Activated naive CD4-positive, alpha-beta T cell treated with anti-CD3 and anti-CD28 coated beads, Interleukin-2, amount 10 ng/mL, durations not matched to agents 7 days and 5 days (primary cell): Measurements from ENCODE around the gene KDM6A.
"Not testable (repeated sequence)": the region's sequence is repeated elsewhere in the genome, so short reads cannot be mapped to it uniquely, and the experiment has no call there.

Source experiments
- CTCF ChIA-PET: fragments of 350-600 bp; sonication (Branson Sonifier 250); formaldehyde crosslinking; loops from one replicate; lab custom pipeline; 2021; ENCODE audit warnings: antibody characterized with exemption; lab: Charles Lee
- DNase-seq: peaks from one replicate; pipeline ENCODE4 v3.0.0-alpha.2; 2020
- H3K27ac Mint-ChIP-seq: one replicate; pipeline ENCODE4 v1.8.0; 2021; ENCODE audit warnings: mild to moderate bottlenecking, moderate library complexity, mixed read lengths
- H3K27me3 Mint-ChIP-seq: one replicate; pipeline ENCODE4 v1.8.0; 2021; ENCODE audit warnings: mild to moderate bottlenecking, mixed read lengths
- H3K36me3 Mint-ChIP-seq: one replicate; pipeline ENCODE4 v1.8.0; 2021; ENCODE audit warnings: mixed read lengths
- H3K4me1 Mint-ChIP-seq: one replicate; pipeline ENCODE4 v1.8.0; 2021; ENCODE audit warnings: mixed read lengths
- H3K4me3 Mint-ChIP-seq: one replicate; pipeline ENCODE4 v1.8.0; 2021; ENCODE audit warnings: mild to moderate bottlenecking, moderate library complexity, mixed read lengths
- H3K9me3 Mint-ChIP-seq: one replicate; pipeline ENCODE4 v1.8.0; 2021; ENCODE audit warnings: mixed read lengths

The KDM6A gene

DNA sequence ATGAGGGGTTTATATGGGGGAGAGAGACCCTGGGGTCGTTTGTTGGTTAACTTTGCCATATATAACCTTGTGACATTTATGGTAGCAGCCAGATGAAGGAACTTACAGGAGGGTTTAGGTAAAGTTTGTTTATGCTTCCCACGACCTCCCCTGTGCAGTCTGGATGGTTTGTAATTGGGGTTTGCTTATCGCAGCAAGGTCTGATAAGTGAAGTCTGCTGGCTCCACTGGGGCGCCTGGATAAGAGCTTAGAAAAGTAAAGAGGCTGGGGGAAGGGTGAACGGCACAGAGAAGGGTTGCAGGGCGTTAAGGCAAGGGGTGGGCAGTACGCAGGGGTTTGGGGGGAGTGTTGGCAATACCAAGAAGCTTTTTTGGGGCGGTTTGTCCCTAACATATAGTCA lies 98.7 kb downstream of the KDM6A start:
- peaks cover 15% of the 10 kb centered on the region for H3K9me3 Mint-ChIP-seq
- H3K27ac Mint-ChIP-seq = no peak overlapping the region
- H3K36me3 Mint-ChIP-seq = peaks cover 35% of the 10 kb centered on the region
- CTCF ChIA-PET = no interaction called here
- no peak for DNase-seq
- no peaks in the 10 kb centered on the region for H3K27me3 Mint-ChIP-seq
- peaks cover 17% of the 10 kb centered on the region for H3K4me1 Mint-ChIP-seq
- H3K4me3 Mint-ChIP-seq = no peak overlapping the region

DNA sequence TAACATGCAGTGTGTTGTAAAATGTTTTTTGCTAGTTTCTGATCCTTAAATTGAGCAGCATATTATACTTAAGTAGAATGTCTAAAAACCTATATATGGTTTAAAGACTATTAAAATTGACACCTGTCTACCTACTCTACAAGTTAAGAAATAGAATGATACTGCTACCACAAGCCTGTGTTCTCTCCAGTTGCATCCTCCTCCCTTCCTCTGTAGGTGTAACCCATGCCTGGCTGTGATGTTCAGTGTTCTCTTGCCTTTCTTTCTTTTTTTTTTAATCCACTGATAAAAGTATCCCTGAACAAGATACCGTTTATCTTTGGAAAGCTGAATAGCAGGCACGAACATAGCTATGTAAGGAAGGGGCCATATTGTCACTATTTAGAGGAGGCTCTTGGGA lies 99.1 kb downstream of the KDM6A start:
- CTCF ChIA-PET = no interaction called here
- DNase-seq = no peak
- Mint-ChIP-seq H3K9me3 (peaks cover 15% of the 10 kb centered on the region), H3K4me1 (peaks cover 15% of the 10 kb centered on the region), H3K27me3 (no peaks in the 10 kb centered on the region), H3K36me3 (peaks cover 36% of the 10 kb centered on the region), H3K4me3 (no peak overlapping the region), H3K27ac (no peak overlapping the region)

DNA sequence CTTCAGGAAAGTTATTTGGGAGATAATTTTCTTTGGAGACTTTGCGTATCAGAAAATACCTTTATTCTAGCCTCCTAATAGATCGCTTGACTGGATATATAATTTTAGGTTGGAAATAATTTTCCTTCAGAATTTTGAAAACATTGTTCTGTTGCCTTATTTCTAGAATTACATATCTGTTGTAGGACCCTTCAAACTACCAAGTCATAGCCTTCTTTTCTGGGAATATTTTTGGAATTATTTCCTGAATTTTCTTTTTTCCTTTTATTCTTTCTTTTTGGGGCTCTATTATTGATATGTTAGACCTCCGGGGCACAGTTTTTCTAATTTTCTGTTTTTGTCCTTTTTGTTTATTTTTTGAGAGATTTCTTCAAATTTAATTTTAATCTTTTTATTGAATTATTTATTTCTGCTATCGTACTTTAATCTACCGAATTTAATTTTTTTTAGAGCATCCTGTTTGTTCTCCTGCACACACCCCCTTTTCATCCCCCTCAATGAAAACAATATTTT lies 100.5 kb downstream of the KDM6A start:
- H3K4me1 Mint-ChIP-seq = peaks cover 8% of the 10 kb centered on the region
- DNase-seq = no peak
- no peak overlapping the region for H3K4me3 Mint-ChIP-seq
- H3K27me3 Mint-ChIP-seq = no peaks in the 10 kb centered on the region
- H3K27ac Mint-ChIP-seq = no peak overlapping the region
- peaks cover 36% of the 10 kb centered on the region for H3K36me3 Mint-ChIP-seq
- H3K9me3 Mint-ChIP-seq = peaks cover 15% of the 10 kb centered on the region
- CTCF ChIA-PET = no interaction called here

DNA sequence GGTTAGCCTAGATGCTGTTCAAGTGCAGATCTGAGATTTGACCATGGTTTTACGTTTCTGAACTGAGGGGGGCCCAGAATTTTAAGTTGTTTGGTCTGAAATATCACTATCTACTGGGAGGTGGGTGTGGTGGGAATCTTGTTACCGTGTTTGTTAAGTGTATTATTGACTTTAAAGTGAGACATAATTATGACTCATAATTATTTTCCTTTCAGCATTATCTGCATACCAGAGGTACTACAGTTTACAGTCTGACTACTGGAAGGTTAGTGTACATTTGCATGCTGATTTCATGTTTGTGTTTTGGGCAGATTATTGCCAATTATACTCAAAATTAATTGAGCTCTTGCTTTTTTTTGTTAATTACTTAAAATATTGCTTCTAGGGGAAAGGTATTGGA lies 101.5 kb downstream of the KDM6A start:
- Mint-ChIP-seq H3K4me1 (peaks cover 10% of the 10 kb centered on the region), H3K36me3 (peaks cover 42% of the 10 kb centered on the region), H3K27me3 (no peaks in the 10 kb centered on the region), H3K4me3 (no peak overlapping the region), H3K27ac (no peak overlapping the region), H3K9me3 (peaks cover 15% of the 10 kb centered on the region)
- CTCF ChIA-PET = no interaction called here
- no peak for DNase-seq

DNA sequence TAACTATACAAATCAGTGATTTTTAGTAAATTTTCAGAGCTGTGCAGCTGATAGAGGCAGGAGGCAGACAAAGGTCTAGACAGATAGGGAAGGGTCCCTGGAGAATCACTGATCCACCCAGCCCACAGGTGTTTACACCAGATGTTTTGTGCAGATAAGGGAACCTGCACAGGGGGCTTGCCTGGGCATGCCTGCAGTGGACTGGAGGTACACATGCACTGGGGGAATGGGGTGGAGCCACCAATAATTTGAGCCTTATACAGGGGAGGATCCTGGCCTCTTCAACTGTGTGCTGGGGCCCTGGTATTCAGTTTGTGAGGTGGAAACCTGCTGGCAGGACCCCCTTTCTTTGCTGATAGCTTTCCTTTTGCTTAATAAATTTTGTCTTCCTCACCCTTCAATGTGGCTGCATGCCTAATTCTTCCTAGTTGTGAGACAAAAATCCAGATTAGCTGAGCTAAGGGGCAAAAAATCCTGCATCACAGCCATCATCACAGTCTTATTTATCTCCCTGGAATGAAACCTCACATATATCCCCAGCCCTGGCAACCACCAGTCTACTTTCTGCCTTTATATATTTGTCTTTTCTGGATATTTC lies 102.8 kb downstream of the KDM6A start:
- DNase-seq = no peak
- CTCF ChIA-PET = no interaction called here

DNA sequence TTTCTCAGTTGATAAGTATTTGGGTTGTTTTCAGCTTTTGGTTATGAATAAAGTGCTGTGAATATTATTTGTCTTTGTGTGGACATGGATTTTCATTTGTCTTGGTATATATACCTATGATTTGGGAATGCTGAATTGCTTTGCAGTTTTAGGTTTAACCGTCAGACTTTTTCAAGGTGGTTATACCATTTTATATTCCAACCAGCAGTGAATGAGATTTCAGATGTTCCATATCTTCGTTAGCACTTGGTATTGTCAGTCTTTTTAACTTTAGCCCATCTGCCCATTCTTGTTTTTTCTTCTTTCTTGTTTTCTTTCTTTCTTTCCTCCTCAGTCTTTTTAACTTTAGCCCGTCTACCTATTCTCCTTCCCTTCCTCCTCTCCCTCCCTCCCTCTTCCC lies 106.0 kb downstream of the KDM6A start:
- DNase-seq = no peak
- Mint-ChIP-seq H3K9me3 (peaks cover 13% of the 10 kb centered on the region), H3K4me3 (no peak overlapping the region), H3K4me1 (peaks cover 10% of the 10 kb centered on the region), H3K36me3 (peaks cover 37% of the 10 kb centered on the region), H3K27me3 (no peaks in the 10 kb centered on the region), H3K27ac (no peak overlapping the region)
- CTCF ChIA-PET = no interaction called here

More for the DNA sequence above, 102.8 kb downstream of the KDM6A start:
- Mint-ChIP-seq H3K36me3 (peaks cover 45% of the 10 kb centered on the region), H3K9me3 (peaks cover 15% of the 10 kb centered on the region), H3K4me3 (no peak overlapping the region), H3K27me3 (no peaks in the 10 kb centered on the region), H3K4me1 (peaks cover 10% of the 10 kb centered on the region), H3K27ac (no peak overlapping the region)

DNA sequence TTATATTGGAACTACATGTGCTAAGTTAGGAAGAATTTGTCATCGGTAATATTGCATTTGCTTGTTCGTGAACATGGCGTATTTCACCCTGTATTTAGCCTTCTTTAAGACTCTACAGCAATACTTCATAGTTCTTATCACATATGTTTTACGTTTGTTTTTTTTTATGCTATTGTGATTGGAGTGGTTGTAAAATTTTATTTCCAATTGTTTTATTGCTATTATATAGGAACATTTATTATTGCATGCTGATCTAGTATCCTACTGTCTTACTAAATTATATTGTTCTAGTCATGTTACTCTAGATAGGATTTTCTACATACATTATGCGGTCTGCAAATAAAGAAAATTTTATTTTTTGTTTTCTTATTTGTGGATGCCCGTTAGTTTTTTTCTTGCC lies 107.4 kb downstream of the KDM6A start:
- Mint-ChIP-seq H3K27ac (no peak overlapping the region), H3K4me3 (no peak overlapping the region), H3K9me3 (peaks cover 4% of the 10 kb centered on the region), H3K27me3 (no peaks in the 10 kb centered on the region), H3K4me1 (peaks cover 4% of the 10 kb centered on the region), H3K36me3 (peaks cover 29% of the 10 kb centered on the region)
- no peak for DNase-seq
- CTCF ChIA-PET = no interaction called here

DNA sequence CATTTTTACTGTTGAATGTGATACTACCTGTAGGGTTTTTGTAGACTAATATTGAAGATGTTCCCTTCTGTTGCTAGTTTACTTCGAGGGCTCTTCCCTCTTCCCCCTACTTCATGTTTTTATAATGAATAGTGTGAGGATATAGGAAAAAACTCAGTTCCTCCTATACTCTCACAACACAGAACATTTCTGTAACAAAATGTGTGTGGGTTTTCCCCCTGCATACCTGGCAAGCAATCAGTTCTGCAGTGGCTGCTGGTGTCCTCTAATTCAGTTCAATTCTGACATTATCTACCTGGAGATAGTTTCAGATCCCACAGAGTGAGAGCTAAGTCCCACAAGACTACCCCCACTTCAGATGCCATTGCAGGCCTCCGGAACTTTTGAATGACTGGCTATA lies 107.9 kb downstream of the KDM6A start:
- H3K4me1 Mint-ChIP-seq = peaks cover 3% of the 10 kb centered on the region
- DNase-seq = no peak
- no peak overlapping the region for H3K4me3 Mint-ChIP-seq
- H3K9me3 Mint-ChIP-seq = peaks cover 4% of the 10 kb centered on the region
- peaks cover 26% of the 10 kb centered on the region for H3K36me3 Mint-ChIP-seq
- H3K27ac Mint-ChIP-seq = no peak overlapping the region
- H3K27me3 Mint-ChIP-seq = no peaks in the 10 kb centered on the region
- CTCF ChIA-PET = no interaction called here

DNA sequence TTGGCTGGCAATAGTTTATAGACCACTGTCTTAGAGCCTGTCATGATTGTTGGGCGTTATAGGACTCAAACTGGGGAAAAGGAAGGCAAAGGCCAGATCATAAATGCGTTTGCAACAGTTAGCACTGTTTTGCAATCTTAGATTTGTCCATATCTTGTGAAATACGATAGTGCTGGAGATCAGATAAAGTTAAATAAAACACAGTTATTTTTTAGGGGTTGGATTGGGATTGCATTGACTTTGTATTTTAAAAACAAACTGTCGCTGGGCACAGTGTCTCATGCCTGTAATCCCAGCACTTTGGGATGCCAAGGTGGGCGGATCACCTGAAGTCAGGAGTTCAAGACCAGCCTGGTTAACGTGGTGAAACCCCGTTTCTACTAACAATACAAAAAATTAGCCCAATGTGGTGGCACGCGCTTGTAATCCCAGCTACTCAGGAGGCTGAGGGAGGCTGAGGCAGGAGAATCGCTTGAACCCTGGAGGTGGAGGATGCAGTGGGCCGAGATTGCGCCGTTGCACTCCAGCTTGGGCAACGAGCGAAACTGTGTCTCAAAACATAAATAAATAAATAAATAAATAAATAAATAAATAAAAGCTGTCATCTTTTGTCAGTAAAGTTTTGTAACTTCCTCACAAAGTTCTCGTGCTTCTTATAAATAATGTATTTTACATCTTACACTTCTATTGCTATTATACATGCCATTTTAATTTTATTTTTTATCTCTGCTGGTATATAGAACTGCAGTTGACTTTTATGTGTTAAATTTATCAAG lies 117.2 kb downstream of the KDM6A start:
- Mint-ChIP-seq H3K4me3 (no peak overlapping the region), H3K36me3 (peaks cover 49% of the 10 kb centered on the region), H3K9me3 (peaks cover 15% of the 10 kb centered on the region), H3K27ac (no peak overlapping the region), H3K27me3 (no peaks in the 10 kb centered on the region), H3K4me1 (no peaks in the 10 kb centered on the region)
- CTCF ChIA-PET = no interaction called here
- no peak for DNase-seq

DNA sequence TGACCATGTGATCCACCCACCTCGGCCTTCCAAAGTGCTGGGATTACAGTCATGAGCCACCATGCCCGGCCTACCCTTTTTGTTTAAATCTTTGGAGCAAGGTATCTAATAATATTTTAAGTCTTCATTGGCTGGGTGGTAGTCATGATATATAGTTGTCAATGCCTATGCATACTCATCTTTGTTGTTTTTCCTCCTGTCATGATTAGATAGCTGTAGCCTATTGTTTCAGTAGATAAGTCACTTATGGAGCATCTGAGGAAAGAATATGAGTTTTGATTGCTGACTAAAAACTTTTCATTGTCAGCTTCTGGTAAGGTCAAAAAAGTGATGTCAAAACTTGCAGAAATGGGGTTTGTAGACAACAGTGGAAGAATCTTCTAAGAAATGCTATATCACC lies 119.8 kb downstream of the KDM6A start:
- no peak overlapping the region for H3K27ac Mint-ChIP-seq
- peaks cover 15% of the 10 kb centered on the region for H3K4me1 Mint-ChIP-seq
- CTCF ChIA-PET = no interaction called here
- no peak overlapping the region for H3K4me3 Mint-ChIP-seq
- no peaks in the 10 kb centered on the region for H3K27me3 Mint-ChIP-seq
- DNase-seq = no peak
- H3K9me3 Mint-ChIP-seq = peaks cover 7% of the 10 kb centered on the region
- peaks cover 42% of the 10 kb centered on the region for H3K36me3 Mint-ChIP-seq

DNA sequence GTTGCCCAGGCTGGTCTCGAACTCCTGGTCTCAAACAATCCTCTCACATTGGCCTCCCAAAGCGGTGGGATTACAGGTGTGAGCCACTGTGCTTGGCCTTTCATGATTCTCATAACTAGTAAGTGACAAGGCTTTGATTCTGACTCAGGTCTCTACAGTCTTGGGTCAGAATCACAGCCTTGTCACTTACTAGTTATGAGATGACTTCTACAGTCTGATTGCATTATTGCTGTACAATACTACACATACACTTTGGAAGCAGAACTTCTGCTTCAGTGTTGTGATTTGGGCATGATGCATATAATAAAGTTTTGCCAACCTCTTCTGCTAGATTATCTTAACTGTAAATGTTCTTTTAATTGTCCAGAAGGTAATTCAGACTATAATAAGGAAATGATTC lies 123.3 kb downstream of the KDM6A start:
- no peak for DNase-seq
- Mint-ChIP-seq H3K9me3 (no peaks in the 10 kb centered on the region), H3K27me3 (no peaks in the 10 kb centered on the region), H3K36me3 (peaks cover 28% of the 10 kb centered on the region), H3K27ac (peak overlapping the region; percentile 67), H3K4me1 (peaks cover 40% of the 10 kb centered on the region), H3K4me3 (no peak overlapping the region)
- CTCF ChIA-PET = no interaction called here

DNA sequence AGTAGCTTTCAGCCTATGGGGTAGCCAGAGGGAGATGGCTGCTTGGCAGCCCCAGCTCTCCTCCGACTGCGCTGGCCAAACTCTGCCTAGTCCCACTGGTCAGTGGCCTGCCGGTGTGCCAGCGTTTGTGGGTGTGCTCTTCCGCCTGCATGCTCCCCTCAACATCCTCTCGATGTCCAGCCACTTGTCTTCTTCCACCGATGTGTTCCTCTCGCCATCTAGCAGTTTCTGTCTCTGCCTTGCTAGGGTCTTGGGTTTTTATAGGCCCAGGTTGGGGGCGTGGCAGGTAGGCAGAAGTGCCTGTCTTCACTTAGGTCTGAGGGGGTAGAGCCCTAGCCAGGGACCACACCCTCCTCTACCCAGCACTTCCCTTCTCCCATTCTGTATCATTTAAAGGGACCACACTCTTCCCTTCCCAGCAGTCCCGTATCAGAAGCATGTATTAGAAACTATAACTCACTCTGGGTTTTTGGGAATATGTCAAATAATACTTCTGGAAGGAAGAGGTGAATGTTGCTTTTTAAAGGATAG lies 124.4 kb downstream of the KDM6A start:
- H3K4me1 Mint-ChIP-seq = peaks cover 47% of the 10 kb centered on the region
- CTCF ChIA-PET = no interaction called here

DNA sequence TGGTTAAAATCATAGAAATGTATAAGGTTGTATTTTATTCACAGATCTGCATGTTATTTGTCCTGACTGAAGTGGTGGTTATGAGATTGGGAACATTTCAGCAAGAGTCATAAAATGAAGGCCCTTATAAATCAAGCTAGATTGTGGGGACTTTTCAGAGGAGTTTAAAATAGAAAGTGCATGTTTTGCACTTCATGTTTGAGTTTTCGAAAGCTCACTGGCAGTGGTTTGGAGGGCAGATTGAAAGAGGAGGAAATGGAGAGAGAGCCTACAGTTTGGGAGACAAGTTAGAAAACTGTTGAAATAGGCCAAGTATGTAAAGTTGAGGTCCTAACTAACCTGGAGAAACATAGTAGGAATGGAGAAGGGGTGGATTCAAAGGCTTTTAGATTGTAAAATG lies 124.9 kb downstream of the KDM6A start:
- Mint-ChIP-seq H3K27ac (peak overlapping the region; percentile 54), H3K36me3 (peaks cover 24% of the 10 kb centered on the region), H3K4me1 (peaks cover 50% of the 10 kb centered on the region), H3K4me3 (peak overlapping the region; percentile 4), H3K9me3 (no peaks in the 10 kb centered on the region), H3K27me3 (no peaks in the 10 kb centered on the region)
- CTCF ChIA-PET = no interaction called here
- no peak for DNase-seq

More for the DNA sequence above, 124.4 kb downstream of the KDM6A start:
- no peaks in the 10 kb centered on the region for H3K9me3 Mint-ChIP-seq
- no peaks in the 10 kb centered on the region for H3K27me3 Mint-ChIP-seq
- peak; percentile 20 for DNase-seq
- peaks cover 26% of the 10 kb centered on the region for H3K36me3 Mint-ChIP-seq
- H3K27ac Mint-ChIP-seq = peak overlapping the region; percentile 54
- no peak overlapping the region for H3K4me3 Mint-ChIP-seq

DNA sequence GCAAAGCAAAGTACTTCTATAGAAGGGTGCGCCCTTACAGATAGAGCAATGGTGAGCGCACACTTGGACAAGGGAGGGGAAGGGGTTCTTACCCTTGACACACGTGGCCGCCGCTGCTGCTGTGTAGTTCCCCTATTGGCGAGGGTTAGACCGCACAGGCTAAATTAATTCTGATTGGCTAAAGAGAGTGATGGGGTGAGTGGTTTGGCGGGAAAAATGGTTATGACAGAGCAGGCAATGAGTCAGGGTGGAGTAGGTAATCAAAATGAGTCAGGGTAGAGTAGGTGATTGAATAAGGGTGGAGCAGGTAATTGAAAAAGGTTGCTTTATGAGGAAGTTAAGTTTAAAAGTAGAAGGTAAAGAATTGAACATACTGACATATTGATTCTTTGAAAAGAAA lies 126.2 kb downstream of the KDM6A start:
- H3K4me3 Mint-ChIP-seq, H3K27me3 Mint-ChIP-seq, DNase-seq, CTCF ChIA-PET, H3K9me3 Mint-ChIP-seq: not testable (repeated sequence)
- Mint-ChIP-seq H3K4me1 (peaks cover 54% of the 10 kb centered on the region), H3K36me3 (peaks cover 17% of the 10 kb centered on the region), H3K27ac (peak overlapping the region; percentile 75)

DNA sequence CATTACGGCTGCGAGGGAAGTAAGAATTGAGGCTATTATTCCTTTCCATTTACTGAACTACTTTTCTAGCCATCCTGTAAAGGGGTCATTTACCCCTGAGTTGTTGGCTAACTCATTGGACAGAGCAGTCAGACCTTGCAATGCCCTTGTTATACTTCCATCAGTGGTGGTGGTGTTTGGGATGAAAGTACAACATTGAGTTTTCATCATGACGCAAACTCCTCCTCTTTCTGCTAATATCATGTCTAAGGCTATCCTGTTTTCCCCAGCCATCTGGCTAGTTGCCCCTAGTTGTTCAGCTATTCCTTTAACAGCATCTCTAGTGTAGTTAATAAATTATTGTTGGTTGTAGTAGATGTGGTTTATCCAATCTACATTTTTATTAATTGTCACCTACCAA lies 126.9 kb downstream of the KDM6A start:
- DNase-seq, H3K9me3 Mint-ChIP-seq, H3K27ac Mint-ChIP-seq, H3K27me3 Mint-ChIP-seq, H3K4me3 Mint-ChIP-seq, CTCF ChIA-PET: not testable (repeated sequence)
- peaks cover 54% of the 10 kb centered on the region for H3K4me1 Mint-ChIP-seq
- H3K36me3 Mint-ChIP-seq = peaks cover 17% of the 10 kb centered on the region
